ENCODE measurements around the gene PGAM4.
"Not testable (repeated sequence)": the region's sequence is repeated elsewhere in the genome, so short reads cannot be mapped to it uniquely, and the experiment has no call there.

Gene PGAM4

DNA sequence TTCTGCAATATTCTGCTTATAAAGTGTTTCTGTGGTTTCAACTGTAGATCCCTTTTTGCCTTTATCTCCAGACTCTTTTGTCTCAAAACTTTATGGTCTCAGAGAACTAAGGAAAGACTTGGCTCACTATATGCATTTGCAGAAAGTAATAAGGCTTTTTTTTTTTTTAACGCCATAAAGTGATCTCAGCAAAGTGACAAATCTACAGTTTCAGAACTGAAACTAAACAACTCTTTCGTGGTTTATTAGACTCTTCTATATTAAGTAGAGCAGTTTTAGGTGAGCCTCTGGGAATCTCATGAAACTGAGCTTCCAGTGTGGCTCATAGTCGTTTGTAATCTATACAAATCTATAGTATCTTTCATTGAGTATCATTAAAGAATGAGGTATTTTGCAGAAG is 43.7 kb downstream of the PGAM4 start:
- no peak for DNase-seq (ENCODE audit: low spot score)

DNA sequence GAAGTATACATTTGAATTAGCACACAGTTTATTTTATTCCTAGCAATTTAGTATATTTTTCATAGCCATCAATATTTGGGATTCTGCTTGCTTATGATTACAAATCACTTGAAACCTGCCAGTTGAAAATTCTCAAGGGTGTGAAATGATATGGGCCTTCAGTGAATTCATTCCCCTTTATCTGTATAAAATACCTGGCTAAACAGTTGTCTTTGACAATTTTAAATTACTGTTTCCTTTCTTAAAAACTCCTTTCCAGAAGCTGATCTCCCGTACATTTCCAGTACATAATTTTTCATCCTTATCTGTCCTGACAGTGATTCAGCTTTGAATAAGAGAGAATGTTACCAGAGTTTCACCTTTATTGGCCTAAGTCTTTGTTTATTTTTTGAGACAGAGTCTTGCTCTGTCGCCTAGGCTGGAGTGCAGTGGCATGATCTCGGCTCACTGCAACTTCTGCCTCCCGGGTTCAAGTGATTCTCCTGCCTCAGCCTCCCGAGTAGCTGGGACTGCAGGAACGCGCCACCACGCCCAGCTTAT is 45.0 kb downstream of the PGAM4 start:
- DNase-seq (ENCODE audit: low spot score), result no peak

- DNase-seq (ENCODE audit: low spot score), result no peak
These were observed 46.7 kb downstream of the PGAM4 start for GRCh38 chrX:77922787-77923186.

GRCh38 chrX:77919370-77919769 is 50.1 kb downstream of the PGAM4 start:
- DNase-seq (ENCODE audit: low spot score), result not testable (repeated sequence)

DNA sequence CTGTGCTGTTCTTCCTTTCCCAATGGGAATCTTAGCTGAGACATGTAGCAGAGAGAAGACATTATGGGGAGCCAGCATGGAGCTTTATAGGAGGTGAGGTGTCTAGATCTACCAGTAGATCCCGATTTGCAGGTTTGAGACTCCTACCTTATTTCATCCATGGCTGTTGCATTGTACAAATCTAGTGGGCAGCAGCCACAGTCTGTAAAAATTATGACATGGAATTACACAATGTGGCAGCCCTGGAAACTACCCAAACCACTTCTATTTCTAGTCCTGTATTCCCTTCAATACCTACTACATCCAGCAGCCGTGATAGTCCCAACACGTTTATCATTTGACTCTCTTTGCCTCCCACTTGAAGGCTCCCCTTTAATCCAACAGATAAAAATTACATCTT is 50.9 kb downstream of the PGAM4 start:
- peak; percentile 19 for DNase-seq (ENCODE audit: low spot score)

Data from GM03348 (cell line).